ENCODE results near the gene TPRA1.

GRCh38 chr3:127543441-127543840 is 47.1 kb downstream of the TPRA1 start:
- TF ChIP-seq MAX (CRISPR knock-in tag; IDR thresholded peaks at IDR 0.05) (no peak), ATF1 (CRISPR knock-in tag; IDR thresholded peaks at IDR 0.05) (no peak), MLX (CRISPR knock-in tag; IDR thresholded peaks at IDR 0.05) (no peak), ETV6 (CRISPR knock-in tag; IDR thresholded peaks at IDR 0.05) (no peak)
- TF ChIP-seq, protein P1, sequence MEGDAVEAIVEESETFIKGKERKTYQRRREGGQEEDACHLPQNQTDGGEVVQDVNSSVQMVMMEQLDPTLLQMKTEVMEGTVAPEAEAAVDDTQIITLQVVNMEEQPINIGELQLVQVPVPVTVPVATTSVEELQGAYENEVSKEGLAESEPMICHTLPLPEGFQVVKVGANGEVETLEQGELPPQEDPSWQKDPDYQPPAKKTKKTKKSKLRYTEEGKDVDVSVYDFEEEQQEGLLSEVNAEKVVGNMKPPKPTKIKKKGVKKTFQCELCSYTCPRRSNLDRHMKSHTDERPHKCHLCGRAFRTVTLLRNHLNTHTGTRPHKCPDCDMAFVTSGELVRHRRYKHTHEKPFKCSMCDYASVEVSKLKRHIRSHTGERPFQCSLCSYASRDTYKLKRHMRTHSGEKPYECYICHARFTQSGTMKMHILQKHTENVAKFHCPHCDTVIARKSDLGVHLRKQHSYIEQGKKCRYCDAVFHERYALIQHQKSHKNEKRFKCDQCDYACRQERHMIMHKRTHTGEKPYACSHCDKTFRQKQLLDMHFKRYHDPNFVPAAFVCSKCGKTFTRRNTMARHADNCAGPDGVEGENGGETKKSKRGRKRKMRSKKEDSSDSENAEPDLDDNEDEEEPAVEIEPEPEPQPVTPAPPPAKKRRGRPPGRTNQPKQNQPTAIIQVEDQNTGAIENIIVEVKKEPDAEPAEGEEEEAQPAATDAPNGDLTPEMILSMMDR (IDR thresholded peaks at IDR 0.05) = no peak
